Measurements from ENCODE around the gene TLL1.

DNA sequence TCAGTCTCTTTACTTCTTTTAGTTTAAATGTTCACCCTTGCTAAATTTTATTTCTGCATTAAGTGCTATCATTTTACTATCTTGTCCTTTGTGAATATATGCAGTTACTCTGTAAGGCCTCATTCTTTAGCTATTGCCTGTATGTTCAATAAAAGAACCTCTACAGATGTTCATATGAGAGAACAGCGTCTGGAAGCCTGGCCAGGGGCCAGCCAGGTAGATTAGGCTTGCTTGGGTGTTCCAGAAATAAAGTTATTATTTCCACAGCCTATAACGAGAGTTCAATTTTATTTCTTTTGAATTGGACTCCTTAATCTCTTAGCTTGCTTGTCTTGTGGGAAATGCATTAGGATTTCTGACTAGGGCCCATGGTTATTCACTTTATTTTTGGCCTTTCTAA is 214.5 kb downstream of the TLL1 start:
- TF ChIP-seq, protein P1, sequence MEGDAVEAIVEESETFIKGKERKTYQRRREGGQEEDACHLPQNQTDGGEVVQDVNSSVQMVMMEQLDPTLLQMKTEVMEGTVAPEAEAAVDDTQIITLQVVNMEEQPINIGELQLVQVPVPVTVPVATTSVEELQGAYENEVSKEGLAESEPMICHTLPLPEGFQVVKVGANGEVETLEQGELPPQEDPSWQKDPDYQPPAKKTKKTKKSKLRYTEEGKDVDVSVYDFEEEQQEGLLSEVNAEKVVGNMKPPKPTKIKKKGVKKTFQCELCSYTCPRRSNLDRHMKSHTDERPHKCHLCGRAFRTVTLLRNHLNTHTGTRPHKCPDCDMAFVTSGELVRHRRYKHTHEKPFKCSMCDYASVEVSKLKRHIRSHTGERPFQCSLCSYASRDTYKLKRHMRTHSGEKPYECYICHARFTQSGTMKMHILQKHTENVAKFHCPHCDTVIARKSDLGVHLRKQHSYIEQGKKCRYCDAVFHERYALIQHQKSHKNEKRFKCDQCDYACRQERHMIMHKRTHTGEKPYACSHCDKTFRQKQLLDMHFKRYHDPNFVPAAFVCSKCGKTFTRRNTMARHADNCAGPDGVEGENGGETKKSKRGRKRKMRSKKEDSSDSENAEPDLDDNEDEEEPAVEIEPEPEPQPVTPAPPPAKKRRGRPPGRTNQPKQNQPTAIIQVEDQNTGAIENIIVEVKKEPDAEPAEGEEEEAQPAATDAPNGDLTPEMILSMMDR (conservative IDR thresholded peaks at IDR 0.05 in 1 of 2, IDR thresholded peaks at IDR 0.05 in 1 of 2; ENCODE audit: extremely low read depth in 1 of 2, insufficient read depth in 1 of 2, low read depth in 1 of 2, low read length in 2 of 2): no peak
- no peak for TF ChIP-seq EZH2 (IDR thresholded peaks at IDR 0.05; ENCODE audit: borderline replicate concordance, low read length)
